GDM1 (cell line): ENCODE results near the gene LMF2.

Experiments used
- DNase-seq: peaks from one replicate; lab custom pipeline; 2025; lab: John Stamatoyannopoulos, UW

LMF2 gene

DNA sequence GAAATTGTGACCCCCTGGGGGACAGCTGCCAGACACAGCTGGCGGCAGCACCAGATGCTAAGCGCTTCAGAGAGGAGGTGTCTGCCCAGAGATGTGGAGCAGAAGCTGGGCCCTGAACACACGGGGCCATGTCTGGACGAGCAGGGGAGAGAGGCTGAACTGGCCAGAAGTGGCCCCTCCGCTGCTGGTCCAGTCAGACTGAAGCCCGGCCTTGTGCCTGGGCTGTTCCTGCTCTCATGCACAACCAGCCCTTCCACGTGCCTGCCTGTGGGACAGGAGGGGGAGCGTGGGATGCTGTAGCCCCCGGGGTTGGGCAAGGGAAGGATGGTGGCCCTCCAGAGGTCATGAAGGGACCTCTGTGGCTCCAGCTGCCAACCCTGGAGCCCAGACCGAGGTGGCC lies 24.4 kb downstream of the LMF2 start:
- DNase-seq, result no peak

DNA sequence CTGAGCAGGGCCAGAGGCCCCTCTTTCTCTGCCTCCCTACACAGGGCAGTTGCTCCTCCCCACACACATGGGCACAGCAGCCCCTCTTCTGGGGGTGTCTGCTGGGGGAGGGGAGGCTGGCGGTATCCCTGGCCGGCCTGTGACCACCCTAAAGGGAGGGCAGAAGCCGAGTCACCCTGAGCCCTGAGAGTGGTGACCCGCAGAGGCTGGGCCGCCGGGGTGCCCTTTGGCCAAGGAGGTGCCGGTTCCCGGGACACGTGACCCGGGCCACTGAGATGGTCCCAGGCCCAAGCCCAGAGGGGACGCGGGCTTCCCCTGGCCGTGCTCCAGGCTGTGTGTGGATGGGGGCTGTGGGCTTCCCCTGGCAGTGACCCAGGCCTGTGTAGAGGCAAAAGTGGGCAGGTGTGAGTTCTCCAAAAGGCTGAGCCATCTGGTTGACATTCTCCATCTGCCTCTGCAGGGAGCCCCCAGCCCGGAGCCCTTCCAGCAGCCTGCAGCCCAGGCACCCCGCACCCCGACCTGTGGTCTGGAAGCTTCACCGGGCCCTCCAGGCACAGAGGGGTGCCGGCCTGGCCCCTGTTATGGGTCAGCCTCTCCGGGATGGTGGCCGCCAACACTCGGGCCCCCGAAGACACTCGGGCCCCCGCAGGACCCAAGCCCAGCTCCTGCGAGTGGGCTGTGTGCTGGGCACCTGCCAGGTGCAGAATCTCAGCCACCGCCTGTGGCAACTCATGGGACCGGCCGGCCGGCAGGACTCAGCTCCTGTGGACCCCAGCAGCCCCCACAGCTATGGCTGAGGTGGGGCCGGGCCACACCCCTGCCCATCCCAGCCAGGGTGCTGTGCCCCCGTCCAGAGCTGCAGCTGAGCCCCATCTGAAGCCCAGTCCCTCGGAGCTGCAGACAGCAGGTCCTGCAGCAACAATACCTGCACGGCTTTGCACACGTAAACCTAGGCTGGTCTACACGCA lies 25.1 kb downstream of the LMF2 start:
- DNase-seq, result no peak

DNA sequence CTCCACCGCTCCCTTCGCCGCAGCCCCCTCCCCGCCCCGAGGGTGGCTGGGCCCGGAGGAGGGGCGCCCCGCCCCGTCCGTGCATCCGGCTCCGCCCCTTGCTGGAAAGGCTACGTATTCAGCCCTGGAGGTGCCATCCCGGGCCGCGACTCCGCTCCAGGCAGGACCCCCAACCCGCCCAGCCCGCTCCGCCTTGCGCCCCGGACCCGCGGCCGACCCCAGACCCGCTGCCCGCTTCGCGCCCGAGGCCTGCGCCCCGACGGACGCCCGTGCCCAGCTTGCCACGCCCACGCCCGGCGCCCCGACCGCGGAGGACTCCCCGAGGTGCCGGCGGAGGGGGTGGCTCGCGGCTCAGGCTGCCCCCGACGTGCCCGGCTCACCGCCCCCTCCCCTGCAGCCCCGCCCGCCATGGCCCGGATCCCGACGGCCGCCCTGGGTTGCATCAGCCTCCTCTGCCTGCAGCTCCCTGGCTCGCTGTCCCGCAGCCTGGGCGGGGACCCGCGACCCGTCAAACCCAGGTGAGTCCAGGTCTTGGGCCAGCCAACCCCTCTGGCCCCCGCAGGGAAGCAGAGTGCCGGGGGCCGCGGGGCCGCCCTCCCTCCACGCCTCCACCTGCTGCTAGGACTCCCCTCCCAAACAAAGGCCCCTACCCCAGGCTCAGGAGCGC lies 25.9 kb downstream of the LMF2 start, which contains the start of gene ADM2:
Gene ADM2, plus strand, starts transcription at position 104 of the 667 bp plus-strand sequence. Its CDS starts 305 bp downstream, at position 409.
- no peak for DNase-seq

DNA sequence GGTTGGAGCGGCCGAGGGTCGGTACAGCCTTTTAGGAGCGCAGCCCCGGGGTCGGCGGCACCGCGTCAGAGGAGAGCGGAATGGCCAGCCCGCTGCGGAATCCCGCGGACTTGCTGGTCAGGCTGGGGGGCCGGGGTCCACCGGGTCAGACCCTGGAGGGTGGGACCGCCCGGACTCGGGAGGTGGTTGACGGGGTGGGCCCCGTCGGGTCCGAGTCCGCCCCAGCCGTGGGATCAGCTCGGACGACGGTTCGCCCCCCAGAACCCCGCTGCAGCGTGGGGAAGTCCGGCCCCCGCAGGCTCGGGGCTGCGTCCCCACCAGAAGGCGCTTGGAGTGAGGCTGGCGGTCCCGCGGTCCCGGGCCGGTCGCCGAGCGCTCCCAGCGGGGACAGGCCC lies 26.5 kb downstream of the LMF2 start:
- no peak for DNase-seq

DNA sequence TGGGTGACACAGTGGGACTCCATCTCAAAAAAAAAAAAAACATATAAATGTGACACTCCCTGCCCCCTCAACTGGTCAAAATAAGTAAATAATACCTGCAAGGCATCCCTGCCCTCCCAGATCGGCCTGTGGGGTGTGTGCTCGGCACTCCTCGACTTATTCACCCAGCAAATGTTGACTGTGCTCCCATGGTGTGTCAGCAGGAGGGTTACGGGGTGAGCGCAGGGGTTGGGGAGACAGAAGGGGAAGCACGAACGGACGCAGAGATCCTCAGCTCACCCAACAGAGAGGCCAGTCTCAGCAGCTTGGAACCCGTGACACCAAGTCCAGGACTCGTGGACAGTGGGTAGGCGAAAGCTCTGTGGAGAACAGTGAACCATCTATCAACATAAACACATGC lies 27.8 kb downstream of the LMF2 start:
- no peak for DNase-seq

DNA sequence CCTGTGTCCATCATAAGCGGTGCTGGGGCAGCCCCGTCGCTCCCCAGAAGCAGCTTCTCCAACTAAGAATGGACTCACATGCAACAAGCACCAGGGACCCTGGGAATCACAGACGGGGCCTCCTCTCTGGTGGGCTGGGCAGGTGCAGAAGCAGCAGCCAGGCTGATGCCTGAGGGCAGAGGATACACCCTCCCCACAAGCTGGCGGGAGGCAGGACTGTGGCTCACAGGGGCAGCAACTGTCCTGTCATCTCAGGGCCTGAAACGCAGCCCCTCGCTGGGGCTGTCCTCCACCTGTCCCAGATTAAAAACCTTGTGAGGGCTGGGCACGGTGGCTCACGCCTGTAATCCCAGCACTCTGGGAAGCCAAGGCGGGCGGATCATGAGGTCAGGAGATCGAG lies 29.6 kb downstream of the LMF2 start:
- DNase-seq, result no peak

DNA sequence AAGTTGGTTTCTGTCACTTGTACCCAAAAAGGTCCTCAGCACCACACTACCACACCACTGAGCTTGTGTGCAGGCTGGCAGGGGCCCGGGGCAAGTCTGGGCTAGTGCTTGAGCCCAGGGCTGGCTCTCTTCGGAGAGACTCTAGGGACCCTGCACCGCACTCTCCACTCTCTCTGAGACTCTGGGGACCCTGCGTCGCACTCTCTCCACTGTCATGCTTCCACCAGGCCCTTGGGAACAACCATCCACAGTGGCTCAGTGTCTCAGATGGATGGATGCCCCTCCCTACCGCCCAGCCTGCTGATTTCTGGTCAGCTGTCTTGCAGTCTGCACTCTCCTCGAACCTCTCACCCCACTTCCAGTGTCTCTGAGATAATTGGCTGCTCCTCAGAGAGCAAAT lies 30.6 kb downstream of the LMF2 start:
- no peak for DNase-seq

DNA sequence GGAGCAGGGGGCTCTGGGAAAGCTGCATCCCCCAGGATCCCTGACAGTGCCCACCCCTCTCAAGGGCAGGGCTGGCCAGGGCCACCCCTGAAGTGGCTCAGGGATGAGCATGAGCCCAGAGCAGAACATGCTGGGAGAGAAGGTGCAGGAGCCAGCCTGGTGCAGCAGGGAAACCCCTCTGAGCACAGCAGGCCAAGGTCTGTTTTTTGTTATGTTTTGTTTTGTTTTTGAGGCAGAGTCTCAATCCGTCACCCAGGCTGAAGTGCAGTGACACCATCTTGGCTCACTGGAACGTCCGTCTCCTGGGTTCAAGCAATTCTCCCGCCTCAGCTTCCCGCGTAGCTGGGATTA lies 31.9 kb downstream of the LMF2 start:
- no peak for DNase-seq

DNA sequence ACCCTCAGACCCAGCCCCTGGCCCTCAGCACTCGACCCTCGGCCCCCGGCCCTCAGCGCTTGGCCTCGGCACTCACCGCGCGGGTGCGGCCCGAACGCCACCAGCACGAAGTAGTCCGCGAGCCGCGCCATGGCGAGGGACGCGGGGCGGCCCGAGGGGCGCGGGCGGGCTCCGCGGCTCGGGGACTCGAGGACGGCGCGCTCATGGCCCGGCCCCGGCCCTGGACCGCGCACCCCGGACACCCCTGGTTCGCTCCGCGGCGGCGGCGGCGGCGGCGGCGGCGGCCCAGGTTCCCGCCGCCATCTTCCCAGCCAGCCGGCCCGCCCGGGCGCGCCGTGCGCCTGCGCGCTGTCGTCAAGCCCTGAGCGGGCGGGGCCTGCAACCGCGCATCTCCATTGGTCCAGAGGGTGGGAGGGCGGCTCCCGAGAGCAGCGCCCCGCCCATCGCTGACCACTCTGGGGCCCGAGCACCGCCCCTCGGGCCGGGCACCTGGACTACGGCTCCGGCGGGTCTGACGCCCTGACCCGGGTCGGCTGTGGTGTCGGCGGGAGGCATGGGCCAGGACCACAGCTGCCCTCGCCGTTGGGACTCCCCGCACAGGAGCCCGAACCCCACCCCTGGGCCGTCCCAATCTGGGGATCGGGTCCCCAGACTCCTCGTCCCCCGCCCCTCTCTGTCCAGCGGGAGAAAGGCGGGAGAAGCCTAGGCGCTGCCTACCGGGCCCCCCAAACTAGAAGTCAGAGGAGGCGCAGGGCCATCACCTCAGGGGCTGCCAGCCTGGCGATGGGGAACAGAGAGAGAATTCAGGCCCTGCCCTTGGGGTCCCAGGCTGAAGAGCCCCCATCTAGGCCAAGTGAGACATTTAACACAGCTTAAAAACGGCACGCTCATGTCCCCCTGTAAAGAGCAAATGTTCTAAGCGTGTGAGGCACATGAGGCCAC lies 32.5 kb downstream of the LMF2 start, which contains the start of gene SBF1:
Gene SBF1, minus strand, starts transcription at position 326 of the 942 bp plus-strand sequence. Its CDS starts 195 bp downstream, at position 131.
- DNase-seq, result peak; percentile 80

DNA sequence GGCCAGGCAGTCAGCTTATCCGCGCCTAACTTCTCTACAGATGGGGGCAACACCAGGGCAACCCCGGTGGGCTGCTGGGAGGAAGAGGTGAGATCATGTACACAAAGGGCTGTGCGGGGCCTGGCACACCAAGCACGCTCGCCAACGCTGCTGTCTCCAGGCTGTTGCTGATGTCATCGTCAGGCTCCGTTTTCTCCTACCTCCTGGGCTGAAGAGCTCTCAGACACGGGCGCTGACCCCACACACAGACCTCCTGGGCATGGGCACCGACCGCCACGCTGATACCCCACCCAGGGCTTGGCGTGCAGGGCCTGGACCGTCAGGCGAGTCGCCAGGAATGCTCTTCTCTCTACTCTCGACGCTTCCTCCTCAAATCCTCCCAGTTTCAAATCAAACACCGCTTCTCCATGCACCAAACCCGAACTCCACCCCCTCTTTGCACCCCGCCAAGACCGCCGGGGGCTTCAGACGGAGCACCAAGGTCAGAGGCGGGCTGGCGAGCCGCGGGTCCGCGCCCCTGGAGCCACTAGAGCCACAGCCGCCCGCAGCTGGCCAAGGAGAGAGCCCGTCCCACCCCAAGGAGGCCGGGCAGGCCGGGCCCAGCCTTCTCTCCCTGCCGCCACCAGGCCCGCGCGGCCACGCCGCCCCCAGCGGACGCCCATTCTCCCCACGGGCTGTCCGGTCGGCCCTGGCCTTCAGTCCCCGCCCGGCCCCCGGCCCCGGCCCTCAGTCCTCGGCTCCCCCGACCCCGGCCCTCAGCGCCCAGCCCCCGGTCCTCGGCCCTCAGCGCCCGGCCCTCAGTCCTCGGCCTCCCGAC lies 33.4 kb downstream of the LMF2 start:
- DNase-seq, result no peak

DNA sequence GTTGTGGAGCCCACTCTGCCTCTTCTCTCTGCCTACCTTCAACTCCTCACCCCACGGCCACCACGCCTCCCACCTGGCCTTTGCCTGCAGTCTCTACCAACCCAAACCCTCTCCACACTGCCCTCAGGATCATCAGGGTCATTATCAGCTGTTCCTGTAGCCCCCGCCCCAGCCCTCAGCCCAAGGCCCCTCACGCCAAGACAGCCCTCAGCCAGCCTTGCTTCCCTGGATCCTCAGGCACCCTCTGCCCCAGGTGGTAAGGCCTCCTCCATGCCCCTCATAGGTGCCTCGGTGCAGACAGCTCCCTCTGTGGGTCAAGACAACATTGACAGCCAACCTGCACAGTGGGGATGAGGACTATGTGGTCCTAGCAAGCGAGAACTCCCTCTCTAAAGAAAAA lies 34.4 kb downstream of the LMF2 start:
- peak; percentile 8 for DNase-seq

DNA sequence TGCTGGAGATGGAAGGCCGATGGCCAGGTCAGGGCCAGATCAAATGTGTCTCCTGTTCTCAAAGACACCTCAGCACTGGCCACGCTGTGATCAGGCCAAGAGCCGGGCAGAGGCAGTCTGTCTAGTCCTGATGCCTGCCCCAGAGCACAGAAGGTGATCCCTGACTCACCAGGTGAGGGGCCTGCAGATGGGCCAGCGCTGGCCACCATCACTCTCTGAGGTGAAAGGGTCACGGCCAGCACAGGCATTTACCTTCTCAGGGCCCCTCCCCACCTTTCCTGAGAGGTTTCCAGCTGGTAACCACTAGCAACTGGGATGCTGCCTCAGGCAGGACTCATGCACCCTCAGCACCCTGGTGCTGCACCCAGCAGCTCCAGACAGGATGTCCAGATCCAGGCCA lies 35.5 kb downstream of the LMF2 start:
- DNase-seq, result no peak

DNA sequence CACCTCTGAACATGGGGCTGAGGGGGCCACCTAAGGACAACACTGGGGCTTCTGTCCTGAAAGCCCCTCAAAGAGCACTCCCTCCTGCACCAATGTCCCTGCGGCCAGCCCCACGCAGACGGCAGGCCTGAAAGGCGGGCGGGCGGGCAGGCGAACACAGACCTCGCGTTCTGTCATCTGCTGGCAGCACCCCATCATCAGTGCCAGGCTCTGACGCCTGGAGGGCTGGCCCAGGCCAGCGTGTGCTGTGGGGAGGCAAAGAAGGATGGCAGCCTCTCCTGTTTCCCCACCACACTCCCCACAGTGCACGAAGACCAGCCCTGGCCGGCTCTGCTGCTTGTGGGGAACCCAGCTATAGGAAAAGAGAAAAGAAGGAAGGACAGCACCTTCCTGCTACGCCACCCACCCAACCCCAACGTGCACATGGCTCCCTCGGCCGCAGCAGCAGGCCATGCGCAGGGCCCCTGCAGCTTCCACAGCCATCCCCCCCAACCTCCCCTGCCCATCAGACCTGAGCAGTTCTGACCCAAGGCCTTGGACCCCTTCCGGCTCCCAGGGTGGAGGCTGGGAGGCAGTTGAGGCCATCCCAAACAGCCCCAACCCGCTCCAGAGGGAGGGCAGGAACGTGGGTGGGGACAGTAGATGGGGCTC lies 36.2 kb downstream of the LMF2 start:
- DNase-seq, result no peak

DNA sequence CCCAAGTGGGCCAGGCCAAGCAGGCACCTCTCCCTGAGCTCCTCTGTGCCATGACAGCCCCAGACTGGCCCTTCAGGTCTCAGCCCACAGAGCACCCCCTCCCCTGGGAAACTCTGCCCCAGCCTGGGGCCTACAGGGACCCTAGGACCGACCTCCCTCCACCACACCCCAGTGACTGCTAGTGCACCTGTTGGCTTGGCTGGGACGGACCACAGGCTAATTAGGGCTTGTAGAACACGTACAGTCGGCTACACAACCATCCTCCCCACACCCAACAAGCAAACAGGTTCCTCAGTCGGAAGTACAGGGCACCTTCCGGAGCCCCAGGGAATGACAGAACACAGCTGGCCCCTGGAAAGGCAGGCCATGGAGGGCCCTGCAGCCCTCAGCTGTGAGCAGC lies 37.0 kb downstream of the LMF2 start:
- DNase-seq, result no peak

DNA sequence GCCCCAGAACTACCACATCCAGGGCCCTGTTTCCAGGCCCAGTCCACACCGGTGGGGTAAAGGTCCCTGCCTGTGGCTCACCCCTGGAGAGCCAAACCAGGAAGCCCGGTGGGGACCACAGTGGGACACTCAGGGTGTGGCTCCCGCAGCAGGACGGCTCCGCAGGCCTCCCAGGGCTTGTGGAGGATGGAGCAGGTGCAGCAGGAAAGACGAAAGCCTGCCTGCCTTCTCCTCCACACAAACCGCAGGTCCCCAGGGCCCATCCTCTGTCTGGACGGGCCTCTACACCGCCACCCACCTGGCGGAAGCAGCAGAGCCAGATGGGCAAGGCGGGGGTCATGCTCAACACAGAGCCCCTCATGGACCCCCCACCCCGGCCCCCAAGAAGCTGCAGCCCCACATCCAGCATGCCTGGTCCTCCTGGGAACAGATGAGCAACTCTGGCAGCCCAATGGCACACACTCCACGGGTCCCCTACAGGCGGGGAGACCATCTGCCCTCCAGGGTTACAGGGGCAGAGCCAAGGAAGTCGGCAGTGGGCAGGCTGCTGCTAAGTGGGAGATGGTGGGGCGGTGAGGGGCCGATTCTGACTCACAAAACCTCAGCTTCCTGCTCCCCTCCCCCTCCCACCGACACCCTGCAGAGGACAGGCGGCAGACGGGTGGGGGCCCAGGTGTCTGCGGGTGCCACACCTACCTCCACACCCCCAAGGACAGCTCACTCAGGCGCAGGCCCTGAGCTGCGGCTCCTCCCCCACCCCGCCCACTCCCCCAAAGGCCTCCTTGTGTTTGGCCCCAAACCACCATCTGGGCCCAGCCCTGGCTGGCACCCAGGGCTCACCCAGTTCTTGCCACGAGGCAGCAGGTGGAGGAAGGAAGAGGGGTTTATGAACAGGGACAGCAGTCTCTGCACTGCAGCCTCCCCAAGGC lies 37.9 kb downstream of the LMF2 start:
- peak; percentile 70 for DNase-seq

DNA sequence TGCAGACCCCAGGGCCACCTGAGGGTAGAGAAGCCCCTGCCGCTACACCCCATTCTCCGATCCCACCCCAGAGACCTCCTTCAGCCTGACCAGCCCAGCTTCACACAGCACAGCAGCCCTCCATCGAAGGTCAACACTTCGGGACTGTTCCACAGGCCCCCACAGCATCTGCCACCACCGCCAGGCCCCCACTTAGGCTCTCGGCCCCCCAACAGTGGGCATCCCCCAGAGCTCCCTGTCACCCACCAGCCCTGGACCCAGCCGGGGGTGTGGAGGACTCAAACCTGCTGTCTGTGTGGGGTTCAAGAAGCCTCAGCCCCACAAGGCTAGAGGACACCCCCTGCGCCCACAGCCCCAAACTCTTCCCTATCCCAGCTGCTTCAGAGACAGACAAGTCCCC lies 38.9 kb downstream of the LMF2 start:
- DNase-seq, result no peak

DNA sequence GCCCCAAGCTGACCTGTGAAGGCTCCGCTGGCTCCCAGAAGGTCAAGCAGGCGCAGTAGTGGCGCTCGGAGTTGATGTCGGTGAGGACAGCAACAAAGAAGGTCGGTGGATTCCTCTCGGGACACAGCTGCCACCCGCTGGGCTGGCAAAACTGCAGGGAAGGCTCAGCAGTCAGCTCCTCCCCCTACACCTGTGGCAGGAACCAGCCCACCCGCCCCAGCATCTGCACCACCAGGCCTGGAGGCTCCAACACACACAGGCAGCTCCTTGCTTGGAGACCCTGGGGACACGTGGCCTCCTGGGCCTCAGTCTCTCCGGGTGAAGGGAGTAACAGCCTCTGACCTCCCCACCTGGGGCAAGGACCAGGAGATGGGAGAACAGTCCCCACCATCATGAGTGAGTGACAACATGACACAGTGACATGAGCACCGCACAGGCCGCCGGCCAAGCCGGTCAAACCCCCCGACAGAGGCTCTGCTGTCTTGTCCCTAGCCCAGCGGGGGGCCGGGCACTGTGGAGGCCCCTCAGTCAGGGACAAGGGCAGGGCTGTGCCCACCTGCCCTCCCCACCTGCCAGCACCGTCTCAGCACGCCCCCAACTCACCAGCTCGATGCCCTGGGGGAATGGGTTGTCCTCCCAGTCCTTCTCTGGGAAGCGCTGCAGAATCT lies 39.6 kb downstream of the LMF2 start:
- DNase-seq, result no peak

DNA sequence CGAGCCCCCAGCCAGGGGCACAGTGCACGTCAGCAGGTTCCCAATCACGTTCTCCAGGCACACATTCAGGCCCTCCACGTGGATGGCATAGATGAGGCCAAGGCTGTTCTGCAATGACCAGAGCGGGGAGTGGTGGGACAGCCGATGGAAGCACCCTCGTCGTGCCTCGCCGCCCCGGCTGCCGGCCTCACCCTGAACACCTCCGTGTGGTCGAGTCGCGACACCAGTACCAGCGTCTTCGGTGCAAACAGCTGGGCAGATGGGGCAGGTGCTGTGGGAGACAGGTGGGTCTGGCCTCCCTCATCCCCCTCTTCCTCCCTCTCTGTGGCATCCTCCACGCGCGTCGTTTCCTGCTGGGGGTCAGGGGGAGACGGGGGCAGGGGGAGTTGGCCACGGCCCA lies 40.2 kb downstream of the LMF2 start:
- no peak for DNase-seq
